ENCODE data around the gene HLX. TPM values are rescaled to one million over a fixed set of nuclear protein-coding genes. Genes with fewer than 3 reads are reported as not detected.

HLX gene
- total and polyA plus RNA-seq, 2 of the 13 experiments (the other 11 are each of a cell fraction or from before 2014, with no cell fraction given) = 0.30 to 0.35 TPM

GRCh38 chr1:220928320-220928719, 49.1 kb downstream of the HLX start (continued):
- no peak for TF ChIP-seq CBX5 (CRISPR knock-in tag; IDR thresholded peaks at IDR 0.05; ENCODE audit: borderline replicate concordance)
- TF ChIP-seq AGO1 (IDR thresholded peaks at IDR 0.05; ENCODE audit: low read depth, low read length, poor library complexity, severe bottlenecking) = no peak

GRCh38 chr1:220928725-220929300, 49.6 kb downstream of the HLX start:
- ATAC-seq (no peak), DNase-seq (ENCODE audit: low spot score) (no peak), FAIRE-seq (no peak)
- no peak overlapping the region for H3K9ac ChIP-seq (ENCODE audit: insufficient read depth, low read depth, low read length)
- H3K36me3 ChIP-seq (replicated peaks in 1 of 2; ENCODE audit: control insufficient read depth in 1 of 2, insufficient read depth in 2 of 2, low read length in 2 of 2) = no peaks in the 10 kb centered on the region
- BruUV-seq (replicated peaks) = no TSS peak
- no peak overlapping the region for H3K27ac ChIP-seq (ENCODE audit: extremely low read length, insufficient read depth, low read length)
- H3K27me3 ChIP-seq (ENCODE audit: control insufficient read depth in 1 of 2, insufficient read depth in 2 of 2, low read length in 2 of 2) = no peaks in the 10 kb centered on the region
- H3K9me3 ChIP-seq (ENCODE audit: low read length) = no peaks in the 10 kb centered on the region
- ChIA-PET CTCF (ENCODE audit: low intra/inter-chr PET ratio, low total read pairs) (no interaction called here), POLR2A (no interaction called here)
- no peak overlapping the region for H2AFZ ChIP-seq (ENCODE audit: low read length)
- no peak overlapping the region for H3K4me3 ChIP-seq (replicated peaks in 1 of 3; ENCODE audit: insufficient read depth in 1 of 3, low read depth in 2 of 3, low read length in 3 of 3)
- H3K4me1 ChIP-seq (ENCODE audit: insufficient read depth, low read length) = no peaks in the 10 kb centered on the region
- WGBS (ENCODE audit: low lambda C conversion rate) = 7% methylated on average over 5 of the region's 5 CpGs
- no peaks in the 10 kb centered on the region for H3K79me2 ChIP-seq (ENCODE audit: insufficient read depth, low read length)
- H3K4me2 ChIP-seq (ENCODE audit: low read depth, low read length) = no peak overlapping the region
- no peaks in the 10 kb centered on the region for H4K20me1 ChIP-seq (ENCODE audit: insufficient read depth, low read length)
- intact Hi-C loops (cut with micrococcal nuclease; ENCODE audit: unreplicated experiment) = no loop called here
- in situ Hi-C loops (cut with HindIII; ENCODE audit: extremely low pct_ligation_motif_present, low pct_unique_long_range_greater_than_20kb) = no loop called here
- no peak for TF ChIP-seq HMG20B (CRISPR knock-in tag; conservative IDR thresholded peaks at IDR 0.05)
- TF ChIP-seq ZBTB40 (IDR thresholded peaks at IDR 0.05) = no peak
- no peak for TF ChIP-seq ZBTB40 (CRISPR knock-in tag; IDR thresholded peaks at IDR 0.05)
- TF ChIP-seq ZNF280D (CRISPR knock-in tag; IDR thresholded peaks at IDR 0.05) = no peak
- no peak for TF ChIP-seq NR0B2 (CRISPR knock-in tag; IDR thresholded peaks at IDR 0.05)
- TF ChIP-seq ZNF121 (CRISPR knock-in tag; IDR thresholded peaks at IDR 0.05) = no peak
- no peak for TF ChIP-seq ZNF558 (CRISPR knock-in tag; IDR thresholded peaks at IDR 0.05; ENCODE audit: borderline replicate concordance)
- TF ChIP-seq ZSCAN29 (CRISPR knock-in tag; conservative IDR thresholded peaks at IDR 0.05) = no peak

Measured in HepG2 (cell line).